GM12892 (cell line): ENCODE data around the gene PRSS50.

Experiments
- POLR2A ChIP-seq: IDR thresholded peaks from 2 replicates; pipeline ENCODE4 v1.6.1; 2011; ENCODE audit warnings: low read depth, low read length, control low read depth
- POLR2AphosphoS5 ChIP-seq: IDR thresholded peaks from 2 replicates; pipeline ENCODE4 v1.6.1; 2011; ENCODE audit warnings: low read depth, low read length, control low read depth
- TAF1 ChIP-seq: IDR thresholded peaks from 2 replicates; pipeline ENCODE4 v1.6.1; 2011; ENCODE audit warnings: low read depth, mild to moderate bottlenecking, control low read depth, low read length, borderline replicate concordance

DNA sequence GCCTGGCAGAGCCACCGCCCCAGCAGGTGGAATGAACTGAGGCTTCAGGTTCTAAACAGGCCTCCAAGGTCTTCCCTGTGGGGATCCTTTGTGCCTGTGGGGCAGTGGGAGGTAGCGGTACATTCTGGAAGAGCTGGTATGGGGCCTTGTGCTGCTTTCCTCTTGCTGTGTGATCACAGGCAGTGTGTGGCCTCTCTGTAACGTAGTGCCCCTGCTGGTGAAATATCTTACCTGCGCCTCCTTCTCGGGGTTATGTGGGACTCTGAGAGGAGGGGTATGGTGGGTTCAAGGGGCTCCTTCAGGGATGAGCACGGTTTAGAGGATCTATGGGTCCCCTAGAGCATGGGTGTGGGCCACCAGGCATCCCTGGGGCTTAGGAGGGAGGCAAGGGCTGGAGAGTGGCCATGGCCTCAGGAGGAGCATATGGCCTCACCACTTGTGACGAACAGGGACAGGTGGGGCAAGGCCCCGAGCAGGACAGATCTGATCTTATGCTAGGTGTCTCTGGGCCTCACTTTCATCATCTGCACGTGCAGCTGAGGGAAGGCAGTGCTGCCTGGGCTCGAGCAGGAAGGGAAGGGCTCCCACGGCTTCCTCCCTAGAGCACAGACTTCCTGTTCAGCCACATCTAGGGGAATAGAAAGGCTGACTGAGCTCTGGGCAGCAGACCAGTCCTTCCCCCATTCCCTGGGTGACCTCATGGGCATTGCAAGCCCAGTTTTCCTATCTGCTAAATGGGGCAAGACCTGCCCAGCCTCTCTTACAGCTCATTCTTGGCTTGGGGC is 22.3 kb downstream of the PRSS50 start:
- TF ChIP-seq TAF1 (no peak), POLR2AphosphoS5 (no peak), POLR2A (no peak)
